Activated T-helper 17 cell treated with anti-CD3 and anti-CD28 coated beads, Interleukin-2, amount 50 U/mL, for 72 hours (primary cell): ENCODE measurements around the gene NEO1. TPM values are rescaled to one million over a fixed set of nuclear protein-coding genes. Genes with fewer than 3 reads are reported as not detected.

Experiments
- ATAC-seq: fragments of 150-1000 bp; cut with Tn5 transposase; replicated peaks from 2 replicates; pipeline ENCODE4 v1.10.0; 2021; ENCODE audit warnings: mild to moderate bottlenecking, moderate library complexity
- H3K27ac Mint-ChIP-seq: one replicate; pipeline ENCODE4 v1.8.0; 2022; ENCODE audit warnings: mixed read lengths
- H3K27me3 Mint-ChIP-seq: one replicate; pipeline ENCODE4 v1.8.0; 2022; ENCODE audit warnings: mixed read lengths
- H3K36me3 Mint-ChIP-seq: one replicate; pipeline ENCODE4 v1.8.0; 2022; ENCODE audit warnings: low read depth, mild to moderate bottlenecking, mixed read lengths
- H3K4me1 Mint-ChIP-seq: one replicate; pipeline ENCODE4 v1.8.0; 2022; ENCODE audit warnings: mixed read lengths
- H3K4me3 Mint-ChIP-seq: one replicate; pipeline ENCODE4 v1.8.0; 2022; ENCODE audit warnings: mild to moderate bottlenecking, mixed read lengths
- H3K9me3 Mint-ChIP-seq: one replicate; pipeline ENCODE4 v1.8.0; 2022; ENCODE audit warnings: mixed read lengths
- total RNA-seq, 2 donors: library from RNA; stranded (reverse); gene quantifications; one replicate each; pipeline ENCODE4 v1.2.3, GENCODE V29; 2022

The NEO1 gene
- total RNA-seq, result 1 to 10 TPM; 8.8 to 8.9 TPM

- ATAC-seq, result peak; percentile 84
- Mint-ChIP-seq H3K27ac (peak within 1 kb of the TSS; percentile 56), H3K27me3 (no peaks in the 10 kb centered on the region), H3K36me3 (no peaks in the 10 kb centered on the region), H3K9me3 (no peaks in the 10 kb centered on the region), H3K4me1 (peaks cover 6% of the 10 kb centered on the region), H3K4me3 (peak within 1 kb of the TSS; percentile 75)
Measured at GRCh38 chr15:73051807-73052652, at the start of gene NEO1. Gene NEO1, plus strand, starts transcription at chr15:73052463. Its CDS starts 213 bp downstream, at chr15:73052676.

- no peaks in the 10 kb centered on the region for H3K36me3 Mint-ChIP-seq
- no peak overlapping the region for H3K4me3 Mint-ChIP-seq
- H3K27me3 Mint-ChIP-seq, result peaks cover 24% of the 10 kb centered on the region
- no peak overlapping the region for H3K27ac Mint-ChIP-seq
- no peaks in the 10 kb centered on the region for H3K9me3 Mint-ChIP-seq
- no peak for ATAC-seq
- H3K4me1 Mint-ChIP-seq, result no peaks in the 10 kb centered on the region
Measured at GRCh38 chr15:73004462-73004861, 47.8 kb upstream of the NEO1 start.

DNA sequence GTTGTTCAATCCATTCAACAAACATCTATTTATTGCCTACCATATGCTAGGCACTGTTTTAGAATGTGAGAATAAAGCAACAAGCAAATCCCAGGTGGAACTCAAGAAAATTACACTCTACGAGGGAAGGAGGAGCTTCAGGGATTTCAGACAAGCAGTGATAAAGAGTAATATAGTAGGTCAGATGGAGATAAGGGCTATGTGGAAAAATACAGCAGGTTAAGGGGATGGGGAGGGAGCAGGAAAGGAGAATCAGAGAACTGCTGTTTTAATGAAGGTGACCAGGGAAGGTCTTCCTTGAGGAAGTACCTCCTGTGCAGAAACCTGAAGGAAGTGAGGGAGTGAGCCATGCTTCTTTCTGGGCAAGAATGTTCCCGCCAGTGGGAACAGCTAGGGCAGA is 47.2 kb upstream of the NEO1 start:
- H3K9me3 Mint-ChIP-seq, result no peaks in the 10 kb centered on the region
- no peaks in the 10 kb centered on the region for H3K36me3 Mint-ChIP-seq
- H3K4me1 Mint-ChIP-seq, result no peaks in the 10 kb centered on the region
- no peak overlapping the region for H3K27ac Mint-ChIP-seq
- peaks cover 24% of the 10 kb centered on the region for H3K27me3 Mint-ChIP-seq
- H3K4me3 Mint-ChIP-seq, result no peak overlapping the region
- ATAC-seq, result no peak

- no peak overlapping the region for H3K27ac Mint-ChIP-seq
- H3K36me3 Mint-ChIP-seq, result no peaks in the 10 kb centered on the region
- ATAC-seq, result no peak
- H3K4me3 Mint-ChIP-seq, result no peak overlapping the region
- H3K27me3 Mint-ChIP-seq, result peaks cover 25% of the 10 kb centered on the region
- no peaks in the 10 kb centered on the region for H3K4me1 Mint-ChIP-seq
- H3K9me3 Mint-ChIP-seq, result no peaks in the 10 kb centered on the region
Measured at GRCh38 chr15:73005446-73005845, 46.8 kb upstream of the NEO1 start.

- Mint-ChIP-seq H3K27ac (no peak overlapping the region), H3K4me3 (no peak overlapping the region), H3K36me3 (no peaks in the 10 kb centered on the region), H3K9me3 (no peaks in the 10 kb centered on the region), H3K27me3 (peaks cover 28% of the 10 kb centered on the region), H3K4me1 (no peaks in the 10 kb centered on the region)
- ATAC-seq, result no peak
Measured at GRCh38 chr15:73006523-73006922, 45.7 kb upstream of the NEO1 start.

DNA sequence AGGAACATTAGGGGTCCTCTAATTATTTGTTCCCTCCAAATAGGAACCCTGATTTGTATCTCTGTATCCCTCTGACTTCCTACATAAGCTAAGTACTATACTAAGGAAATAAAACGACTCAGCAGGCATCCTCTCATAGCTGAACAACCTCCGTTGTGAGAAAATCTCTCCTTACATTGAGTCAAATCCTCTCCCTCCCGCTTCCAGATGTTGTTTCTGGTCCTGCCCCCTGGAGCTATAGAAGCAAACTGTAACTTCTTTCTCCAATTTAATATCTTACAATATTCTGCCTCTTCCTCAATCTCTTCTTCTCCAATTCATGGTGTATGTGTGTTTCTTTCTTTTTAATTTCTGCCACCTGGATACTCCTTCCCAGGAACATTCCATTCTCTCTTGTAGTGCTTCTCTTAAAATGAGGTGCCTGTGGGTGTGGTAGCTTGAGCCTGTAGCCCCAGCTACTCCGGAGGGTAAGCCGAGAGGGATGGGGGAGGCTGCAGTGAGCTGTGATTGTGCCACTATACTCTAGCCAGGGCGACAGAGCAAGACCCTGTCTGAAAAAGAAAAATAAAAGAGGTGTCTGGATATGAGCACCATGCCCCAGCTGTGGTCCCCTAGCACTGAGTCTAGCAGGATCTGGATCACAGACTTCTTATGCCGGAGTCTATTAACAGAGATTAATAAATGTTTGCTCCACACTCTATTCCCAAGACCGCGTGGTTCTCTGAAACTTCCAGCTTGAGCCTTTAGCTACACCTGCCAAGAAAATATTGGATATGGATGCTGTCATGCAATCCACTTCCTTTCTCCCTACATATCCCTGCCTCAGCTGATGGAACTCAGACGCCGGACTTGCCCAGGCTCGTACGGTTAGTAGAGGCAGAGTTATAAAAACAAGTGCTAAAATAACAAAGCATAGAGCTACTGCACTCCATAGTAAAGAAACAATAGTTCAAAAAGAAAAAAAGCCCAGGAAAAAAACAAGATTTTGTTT is 42.9 kb upstream of the NEO1 start:
- Mint-ChIP-seq H3K36me3 (no peaks in the 10 kb centered on the region), H3K4me3 (no peak overlapping the region), H3K9me3 (no peaks in the 10 kb centered on the region), H3K4me1 (no peaks in the 10 kb centered on the region), H3K27me3 (peaks cover 28% of the 10 kb centered on the region), H3K27ac (no peak overlapping the region)
- no peak for ATAC-seq

DNA sequence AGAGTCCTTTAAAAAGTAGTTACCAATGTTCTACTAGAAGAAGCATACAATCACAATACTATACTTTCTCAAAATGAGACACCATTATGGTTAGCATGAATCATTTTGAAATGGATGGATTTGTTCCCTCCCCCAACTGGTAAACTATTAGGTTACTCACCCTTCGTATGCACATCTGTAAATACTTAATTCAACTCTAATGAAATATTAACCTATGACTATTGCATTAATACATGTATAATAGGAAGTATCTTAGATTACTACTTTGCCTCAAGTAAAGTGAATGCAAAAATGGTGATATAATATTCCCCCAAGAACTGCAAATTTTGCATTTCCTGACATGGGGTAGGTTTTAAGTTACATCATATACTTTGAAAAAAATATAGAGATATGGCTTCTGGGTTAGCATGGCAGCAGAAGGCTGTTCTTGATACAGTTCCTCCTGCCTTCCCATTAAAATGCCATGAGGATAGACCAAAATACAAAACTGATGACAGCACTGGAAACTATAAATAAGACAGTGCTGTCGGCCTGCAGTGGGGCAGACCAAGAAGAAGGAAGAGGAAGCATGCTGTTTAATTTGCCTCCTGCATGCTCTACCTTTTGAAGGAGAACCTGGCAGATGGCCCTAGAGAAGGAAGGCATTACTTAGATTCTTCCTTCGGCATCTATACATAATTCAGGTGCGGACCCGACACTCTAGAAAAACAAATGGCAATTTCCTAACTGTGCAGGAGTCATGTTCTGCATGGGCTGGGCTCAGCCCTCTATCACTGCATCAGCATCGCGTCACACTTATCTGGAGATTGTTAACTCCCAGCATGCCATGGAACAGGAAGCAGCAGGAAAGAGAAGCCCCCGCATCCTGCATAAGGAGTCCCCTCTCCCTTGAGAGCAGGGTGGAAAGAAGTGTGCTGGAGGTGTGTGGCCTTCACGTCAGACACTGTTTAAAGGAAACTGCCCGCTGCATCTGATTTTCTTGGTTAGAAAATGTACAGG is 41.8 kb upstream of the NEO1 start:
- H3K4me1 Mint-ChIP-seq, result no peaks in the 10 kb centered on the region
- peaks cover 24% of the 10 kb centered on the region for H3K27me3 Mint-ChIP-seq
- no peak overlapping the region for H3K4me3 Mint-ChIP-seq
- ATAC-seq, result peak; percentile 42
- H3K9me3 Mint-ChIP-seq, result no peaks in the 10 kb centered on the region
- H3K27ac Mint-ChIP-seq, result no peak overlapping the region
- H3K36me3 Mint-ChIP-seq, result no peaks in the 10 kb centered on the region

GRCh38 chr15:73014904-73015303 is 37.4 kb upstream of the NEO1 start:
- H3K4me1 Mint-ChIP-seq, result peaks cover 3% of the 10 kb centered on the region
- no peaks in the 10 kb centered on the region for H3K36me3 Mint-ChIP-seq
- H3K9me3 Mint-ChIP-seq, result no peaks in the 10 kb centered on the region
- H3K27me3 Mint-ChIP-seq, result peaks cover 4% of the 10 kb centered on the region
- no peak overlapping the region for H3K4me3 Mint-ChIP-seq
- no peak overlapping the region for H3K27ac Mint-ChIP-seq
- no peak for ATAC-seq

DNA sequence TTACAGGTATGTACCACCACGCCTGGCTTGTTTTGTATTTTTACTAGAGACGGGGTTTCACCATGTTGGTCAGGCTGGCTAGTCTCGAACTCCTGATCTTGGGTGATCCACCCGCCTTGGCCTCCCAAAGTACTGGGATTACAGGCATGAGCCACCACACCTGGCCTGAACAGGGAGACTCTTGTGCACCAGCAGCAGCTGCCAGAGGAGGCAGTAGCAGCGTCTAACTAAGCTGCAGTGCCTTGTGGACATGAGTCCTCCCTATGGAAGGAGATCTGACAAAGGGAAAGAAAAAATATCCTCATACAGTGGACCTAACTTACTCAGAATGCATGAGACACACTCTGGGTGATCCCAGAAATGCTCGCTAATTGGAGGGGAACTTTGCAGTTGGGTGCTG is 36.8 kb upstream of the NEO1 start:
- H3K36me3 Mint-ChIP-seq, result no peaks in the 10 kb centered on the region
- peaks cover 6% of the 10 kb centered on the region for H3K27me3 Mint-ChIP-seq
- H3K9me3 Mint-ChIP-seq, result no peaks in the 10 kb centered on the region
- no peak overlapping the region for H3K27ac Mint-ChIP-seq
- no peak overlapping the region for H3K4me3 Mint-ChIP-seq
- ATAC-seq, result no peak
- peaks cover 3% of the 10 kb centered on the region for H3K4me1 Mint-ChIP-seq

- H3K4me1 Mint-ChIP-seq, result peaks cover 3% of the 10 kb centered on the region
- no peak for ATAC-seq
- peaks cover 10% of the 10 kb centered on the region for H3K27me3 Mint-ChIP-seq
- no peak overlapping the region for H3K4me3 Mint-ChIP-seq
- H3K36me3 Mint-ChIP-seq, result no peaks in the 10 kb centered on the region
- H3K9me3 Mint-ChIP-seq, result no peaks in the 10 kb centered on the region
- no peak overlapping the region for H3K27ac Mint-ChIP-seq
Measured at GRCh38 chr15:73017987-73018386, 34.3 kb upstream of the NEO1 start.

DNA sequence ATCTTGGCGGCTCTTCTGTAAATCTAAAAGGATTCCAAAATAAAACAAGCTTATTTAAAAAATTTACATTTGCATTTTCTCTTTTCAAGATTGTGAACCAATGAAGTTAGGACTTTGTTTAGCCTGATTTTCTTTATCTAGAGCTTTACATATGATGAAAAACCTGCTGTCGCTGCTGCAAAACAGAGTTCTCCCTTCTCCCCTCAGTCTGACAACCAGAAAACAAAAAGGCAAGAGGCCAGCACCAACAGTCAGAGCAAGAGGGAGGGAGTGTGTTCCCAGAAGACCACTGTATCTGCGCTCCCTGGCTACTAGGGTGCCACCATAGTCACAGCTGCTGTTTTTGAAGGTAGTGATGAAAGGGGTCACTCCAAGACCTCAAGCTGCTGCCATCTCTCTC is 33.1 kb upstream of the NEO1 start:
- no peaks in the 10 kb centered on the region for H3K36me3 Mint-ChIP-seq
- H3K9me3 Mint-ChIP-seq, result no peaks in the 10 kb centered on the region
- H3K4me3 Mint-ChIP-seq, result no peak overlapping the region
- H3K4me1 Mint-ChIP-seq, result peaks cover 3% of the 10 kb centered on the region
- peaks cover 10% of the 10 kb centered on the region for H3K27me3 Mint-ChIP-seq
- H3K27ac Mint-ChIP-seq, result no peak overlapping the region
- no peak for ATAC-seq

GRCh38 chr15:73019601-73020146 is 32.6 kb upstream of the NEO1 start:
- ATAC-seq, result no peak
- peaks cover 3% of the 10 kb centered on the region for H3K4me1 Mint-ChIP-seq
- peaks cover 10% of the 10 kb centered on the region for H3K27me3 Mint-ChIP-seq
- no peaks in the 10 kb centered on the region for H3K36me3 Mint-ChIP-seq
- H3K9me3 Mint-ChIP-seq, result no peaks in the 10 kb centered on the region
- H3K4me3 Mint-ChIP-seq, result no peak overlapping the region
- H3K27ac Mint-ChIP-seq, result no peak overlapping the region

GRCh38 chr15:73021139-73021621 is 31.1 kb upstream of the NEO1 start:
- Mint-ChIP-seq H3K9me3 (no peaks in the 10 kb centered on the region), H3K27ac (no peak overlapping the region), H3K36me3 (no peaks in the 10 kb centered on the region), H3K27me3 (peaks cover 10% of the 10 kb centered on the region), H3K4me3 (no peak overlapping the region), H3K4me1 (no peaks in the 10 kb centered on the region)
- no peak for ATAC-seq
